ENCODE measurements around the gene ATPAF2.

The ATPAF2 gene

GRCh38 chr17:17990282-17990681 is 48.7 kb downstream of the ATPAF2 start:
- DNase-seq, result no peak

DNA sequence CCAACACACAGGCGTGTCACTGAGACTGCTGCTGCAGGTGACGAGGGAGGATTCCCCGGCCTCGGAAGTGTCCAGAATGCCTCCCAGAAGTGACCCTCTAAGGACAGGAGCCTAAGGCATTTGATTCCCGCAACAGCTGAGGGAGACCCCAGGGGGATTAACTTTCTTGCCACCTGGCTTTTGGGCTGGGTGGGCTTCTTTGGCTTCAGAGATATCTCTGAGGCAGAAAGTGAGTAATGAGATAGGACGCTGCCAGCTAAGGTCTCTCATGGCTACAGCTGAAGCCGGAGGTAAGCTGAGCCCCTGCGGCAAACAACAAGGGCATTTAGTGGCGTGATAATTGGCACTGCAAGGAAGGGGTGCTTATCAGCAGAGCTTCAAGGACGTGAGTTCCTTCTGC is 49.4 kb downstream of the ATPAF2 start:
- H3K27ac ChIP-seq, result no peak overlapping the region
- no peak for DNase-seq
- H3K36me3 ChIP-seq, result no peaks in the 10 kb centered on the region
- H3K9me3 ChIP-seq (ENCODE audit: severe bottlenecking), result no peaks in the 10 kb centered on the region
- H3K27me3 ChIP-seq (ENCODE audit: insufficient read depth, low read depth, severe bottlenecking), result no peaks in the 10 kb centered on the region
- TF ChIP-seq, protein P1, sequence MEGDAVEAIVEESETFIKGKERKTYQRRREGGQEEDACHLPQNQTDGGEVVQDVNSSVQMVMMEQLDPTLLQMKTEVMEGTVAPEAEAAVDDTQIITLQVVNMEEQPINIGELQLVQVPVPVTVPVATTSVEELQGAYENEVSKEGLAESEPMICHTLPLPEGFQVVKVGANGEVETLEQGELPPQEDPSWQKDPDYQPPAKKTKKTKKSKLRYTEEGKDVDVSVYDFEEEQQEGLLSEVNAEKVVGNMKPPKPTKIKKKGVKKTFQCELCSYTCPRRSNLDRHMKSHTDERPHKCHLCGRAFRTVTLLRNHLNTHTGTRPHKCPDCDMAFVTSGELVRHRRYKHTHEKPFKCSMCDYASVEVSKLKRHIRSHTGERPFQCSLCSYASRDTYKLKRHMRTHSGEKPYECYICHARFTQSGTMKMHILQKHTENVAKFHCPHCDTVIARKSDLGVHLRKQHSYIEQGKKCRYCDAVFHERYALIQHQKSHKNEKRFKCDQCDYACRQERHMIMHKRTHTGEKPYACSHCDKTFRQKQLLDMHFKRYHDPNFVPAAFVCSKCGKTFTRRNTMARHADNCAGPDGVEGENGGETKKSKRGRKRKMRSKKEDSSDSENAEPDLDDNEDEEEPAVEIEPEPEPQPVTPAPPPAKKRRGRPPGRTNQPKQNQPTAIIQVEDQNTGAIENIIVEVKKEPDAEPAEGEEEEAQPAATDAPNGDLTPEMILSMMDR (IDR thresholded peaks at IDR 0.05; ENCODE audit: low read depth, low read length), result no peak
- no peak overlapping the region for H3K4me3 ChIP-seq (ENCODE audit: low read depth, low read length)

More at GRCh38 chr17:17990282-17990681, 48.7 kb downstream of the ATPAF2 start:
- Histone ChIP-seq H3K27me3 (ENCODE audit: insufficient read depth, low read depth, severe bottlenecking) (no peaks in the 10 kb centered on the region), H3K9me3 (ENCODE audit: severe bottlenecking) (no peaks in the 10 kb centered on the region), H3K4me3 (ENCODE audit: low read depth, low read length) (no peak overlapping the region), H3K36me3 (no peaks in the 10 kb centered on the region), H3K27ac (no peak overlapping the region)
- TF ChIP-seq, protein P1 (IDR thresholded peaks at IDR 0.05; ENCODE audit: low read depth, low read length), result no peak

DNA sequence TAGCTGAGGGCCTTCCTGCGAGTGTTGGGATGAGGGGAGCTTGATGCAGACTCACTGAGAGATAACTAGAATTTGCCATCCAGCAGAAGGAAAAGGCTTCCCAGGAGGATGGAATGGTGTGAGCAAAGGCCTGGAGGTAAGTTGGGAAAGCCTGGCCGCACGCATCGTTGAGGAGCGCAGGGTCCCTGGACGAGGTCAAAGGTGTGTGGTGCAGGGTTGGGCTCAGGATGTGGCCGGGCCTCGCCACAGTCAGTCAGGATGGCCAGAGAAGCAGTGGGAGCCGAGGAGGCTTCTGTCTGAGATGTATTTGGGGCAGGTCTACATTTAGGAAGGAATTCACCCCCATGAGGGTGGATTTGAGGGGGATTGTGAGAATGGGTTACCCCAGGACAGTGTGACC is 49.9 kb downstream of the ATPAF2 start:
- H3K9me3 ChIP-seq (ENCODE audit: severe bottlenecking), result no peaks in the 10 kb centered on the region

GRCh38 chr17:17988427-17988945 is 50.5 kb downstream of the ATPAF2 start:
- TF ChIP-seq, protein P1 (IDR thresholded peaks at IDR 0.05; ENCODE audit: low read depth, low read length), result no peak
- Histone ChIP-seq H3K9me3 (ENCODE audit: severe bottlenecking) (no peaks in the 10 kb centered on the region), H3K27me3 (ENCODE audit: insufficient read depth, low read depth, severe bottlenecking) (no peaks in the 10 kb centered on the region), H3K27ac (no peak overlapping the region), H3K36me3 (no peaks in the 10 kb centered on the region), H3K4me3 (ENCODE audit: low read depth, low read length) (no peak overlapping the region)
- DNase-seq, result no peak

More for the DNA sequence above, 49.9 kb downstream of the ATPAF2 start:
- Histone ChIP-seq H3K27me3 (ENCODE audit: insufficient read depth, low read depth, severe bottlenecking) (no peaks in the 10 kb centered on the region), H3K36me3 (no peaks in the 10 kb centered on the region), H3K27ac (no peak overlapping the region), H3K4me3 (ENCODE audit: low read depth, low read length) (no peak overlapping the region)
- DNase-seq, result no peak
- TF ChIP-seq, protein P1 (IDR thresholded peaks at IDR 0.05; ENCODE audit: low read depth, low read length), result no peak

GRCh38 chr17:17987901-17988300 is 51.1 kb downstream of the ATPAF2 start:
- DNase-seq, result no peak
- Histone ChIP-seq H3K4me3 (ENCODE audit: low read depth, low read length) (no peak overlapping the region), H3K27ac (no peak overlapping the region), H3K9me3 (ENCODE audit: severe bottlenecking) (no peaks in the 10 kb centered on the region), H3K36me3 (no peaks in the 10 kb centered on the region), H3K27me3 (ENCODE audit: insufficient read depth, low read depth, severe bottlenecking) (no peaks in the 10 kb centered on the region)
- TF ChIP-seq, protein P1 (IDR thresholded peaks at IDR 0.05; ENCODE audit: low read depth, low read length), result no peak
